Measurements from ENCODE around the gene FARSB.

DNA sequence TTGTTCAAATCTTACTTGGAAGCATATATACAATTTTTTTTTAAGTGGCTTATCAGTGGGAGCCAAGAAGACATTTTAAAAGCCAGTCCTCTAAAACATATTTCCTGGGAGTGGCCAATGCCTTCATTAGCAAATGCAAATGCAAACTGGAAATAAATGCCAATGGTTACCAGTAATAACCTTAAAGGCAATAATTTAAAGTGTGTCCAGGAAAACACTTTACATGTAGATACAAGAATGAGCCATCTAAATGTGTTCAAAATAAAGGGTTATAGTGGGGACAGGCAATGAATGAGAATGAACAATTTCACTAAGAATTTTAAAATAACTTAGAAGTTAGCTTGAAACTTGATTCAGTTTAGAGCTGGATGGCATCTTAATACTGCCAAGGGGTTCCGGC lies 64.2 kb downstream of the FARSB start:
- TF ChIP-seq, protein P1, sequence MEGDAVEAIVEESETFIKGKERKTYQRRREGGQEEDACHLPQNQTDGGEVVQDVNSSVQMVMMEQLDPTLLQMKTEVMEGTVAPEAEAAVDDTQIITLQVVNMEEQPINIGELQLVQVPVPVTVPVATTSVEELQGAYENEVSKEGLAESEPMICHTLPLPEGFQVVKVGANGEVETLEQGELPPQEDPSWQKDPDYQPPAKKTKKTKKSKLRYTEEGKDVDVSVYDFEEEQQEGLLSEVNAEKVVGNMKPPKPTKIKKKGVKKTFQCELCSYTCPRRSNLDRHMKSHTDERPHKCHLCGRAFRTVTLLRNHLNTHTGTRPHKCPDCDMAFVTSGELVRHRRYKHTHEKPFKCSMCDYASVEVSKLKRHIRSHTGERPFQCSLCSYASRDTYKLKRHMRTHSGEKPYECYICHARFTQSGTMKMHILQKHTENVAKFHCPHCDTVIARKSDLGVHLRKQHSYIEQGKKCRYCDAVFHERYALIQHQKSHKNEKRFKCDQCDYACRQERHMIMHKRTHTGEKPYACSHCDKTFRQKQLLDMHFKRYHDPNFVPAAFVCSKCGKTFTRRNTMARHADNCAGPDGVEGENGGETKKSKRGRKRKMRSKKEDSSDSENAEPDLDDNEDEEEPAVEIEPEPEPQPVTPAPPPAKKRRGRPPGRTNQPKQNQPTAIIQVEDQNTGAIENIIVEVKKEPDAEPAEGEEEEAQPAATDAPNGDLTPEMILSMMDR (IDR thresholded peaks at IDR 0.05; ENCODE audit: extremely low read depth in 1 of 2, insufficient read depth in 1 of 2, low read depth in 1 of 2, low read length in 2 of 2) = no peak
- TF ChIP-seq POLR2A (IDR thresholded peaks at IDR 0.05; ENCODE audit: low read depth, low read length) = no peak
- TF ChIP-seq, protein P2, sequence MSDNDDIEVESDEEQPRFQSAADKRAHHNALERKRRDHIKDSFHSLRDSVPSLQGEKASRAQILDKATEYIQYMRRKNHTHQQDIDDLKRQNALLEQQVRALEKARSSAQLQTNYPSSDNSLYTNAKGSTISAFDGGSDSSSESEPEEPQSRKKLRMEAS (IDR thresholded peaks at IDR 0.05; ENCODE audit: insufficient read depth, insufficient read length) = no peak
- TF ChIP-seq POLR2AphosphoS5 (IDR thresholded peaks at IDR 0.05; ENCODE audit: insufficient read depth, low read depth, low read length) = no peak
- no peak for TF ChIP-seq EZH2 (IDR thresholded peaks at IDR 0.05; ENCODE audit: borderline replicate concordance, low read depth, low read length, severe bottlenecking)

Data from endothelial cell of umbilical vein (primary cell).